ENCODE results near the gene AGBL4. TPM values are rescaled to one million over a fixed set of nuclear protein-coding genes. Genes with fewer than 3 reads are reported as not detected.

Gene AGBL4
- polyA plus RNA-seq, 1 donor (not counting 4 experiments of a cell fraction or from before 2014, with no cell fraction given) = not detected

GRCh38 chr1:48566492-48566891, 1457.3 kb downstream of the AGBL4 start:
- Histone ChIP-seq H3K9me1 (ENCODE audit: control insufficient read depth, extremely low read depth, insufficient read depth, low read length) (no peaks in the 10 kb centered on the region), H3K27ac (ENCODE audit: control insufficient read depth, insufficient read depth, low read length) (no peak overlapping the region), H3K27me3 (ENCODE audit: control insufficient read depth, extremely low read depth, insufficient read depth, low read length) (no peaks in the 10 kb centered on the region), H2AFZ (ENCODE audit: control insufficient read depth, low read length) (no peak overlapping the region), H3K9me3 (ENCODE audit: control insufficient read depth, low read depth, low read length) (no peaks in the 10 kb centered on the region), H3K79me2 (ENCODE audit: control insufficient read depth, insufficient read depth, low read length) (no peaks in the 10 kb centered on the region), H3K9ac (ENCODE audit: control insufficient read depth, extremely low read depth, insufficient read depth, low read length) (no peak overlapping the region), H3K4me3 (ENCODE audit: control insufficient read depth in 2 of 3, extremely low read depth in 1 of 3, insufficient read depth in 2 of 3, low read depth in 1 of 3, low read length in 3 of 3) (no peak overlapping the region), H3K4me2 (ENCODE audit: control insufficient read depth, extremely low read depth, insufficient read depth, low read depth, low read length) (no peak overlapping the region), H4K20me1 (ENCODE audit: control insufficient read depth, extremely low read depth, insufficient read depth, low read length) (no peaks in the 10 kb centered on the region), H3K36me3 (ENCODE audit: control insufficient read depth in 2 of 2, extremely low read depth in 1 of 2, insufficient read depth in 2 of 2, low read length in 2 of 2) (no peaks in the 10 kb centered on the region), H3K4me1 (ENCODE audit: control insufficient read depth, extremely low read depth, insufficient read depth, low read length) (peaks cover 5% of the 10 kb centered on the region)
- no peak for FAIRE-seq
- no peak for TF ChIP-seq CTCF (optimal IDR thresholded peaks at IDR 0.05 in 1 of 3, IDR thresholded peaks at IDR 0.05 in 1 of 3, conservative IDR thresholded peaks at IDR 0.05 in 1 of 3; ENCODE audit: extremely low read depth in 1 of 3, insufficient read depth in 2 of 3, low read length in 3 of 3)
- TF ChIP-seq EZH2 (IDR thresholded peaks at IDR 0.05; ENCODE audit: low read length) = no peak
- no peak for DNase-seq (ENCODE audit: low read depth, low spot score)
- dilution Hi-C loops (cut with MboI; ENCODE audit: extremely low pct_ligation_motif_present, low sequenced_read_pairs) = no loop called here

- H3K4me3 ChIP-seq (ENCODE audit: control insufficient read depth in 2 of 3, extremely low read depth in 1 of 3, insufficient read depth in 2 of 3, low read depth in 1 of 3, low read length in 3 of 3) = no peak overlapping the region
- DNase-seq (ENCODE audit: low read depth, low spot score) (no peak), FAIRE-seq (no peak)
- H3K9me3 ChIP-seq (ENCODE audit: control insufficient read depth, low read depth, low read length) = no peaks in the 10 kb centered on the region
- H3K4me2 ChIP-seq (ENCODE audit: control insufficient read depth, extremely low read depth, insufficient read depth, low read depth, low read length) = no peak overlapping the region
- peaks cover 5% of the 10 kb centered on the region for H3K4me1 ChIP-seq (ENCODE audit: control insufficient read depth, extremely low read depth, insufficient read depth, low read length)
- H3K36me3 ChIP-seq (ENCODE audit: control insufficient read depth in 2 of 2, extremely low read depth in 1 of 2, insufficient read depth in 2 of 2, low read length in 2 of 2) = no peaks in the 10 kb centered on the region
- no peak overlapping the region for H3K27ac ChIP-seq (ENCODE audit: control insufficient read depth, insufficient read depth, low read length)
- no peak overlapping the region for H3K9ac ChIP-seq (ENCODE audit: control insufficient read depth, extremely low read depth, insufficient read depth, low read length)
- H2AFZ ChIP-seq (ENCODE audit: control insufficient read depth, low read length) = no peak overlapping the region
- no peaks in the 10 kb centered on the region for H3K9me1 ChIP-seq (ENCODE audit: control insufficient read depth, extremely low read depth, insufficient read depth, low read length)
- dilution Hi-C loops (cut with MboI; ENCODE audit: extremely low pct_ligation_motif_present, low sequenced_read_pairs) = no loop called here
- TF ChIP-seq CTCF (optimal IDR thresholded peaks at IDR 0.05 in 1 of 3, IDR thresholded peaks at IDR 0.05 in 1 of 3, conservative IDR thresholded peaks at IDR 0.05 in 1 of 3; ENCODE audit: extremely low read depth in 1 of 3, insufficient read depth in 2 of 3, low read length in 3 of 3) (no peak), EZH2 (IDR thresholded peaks at IDR 0.05; ENCODE audit: low read length) (no peak)
- no peaks in the 10 kb centered on the region for H3K27me3 ChIP-seq (ENCODE audit: control insufficient read depth, extremely low read depth, insufficient read depth, low read length)
- no peaks in the 10 kb centered on the region for H4K20me1 ChIP-seq (ENCODE audit: control insufficient read depth, extremely low read depth, insufficient read depth, low read length)
- no peaks in the 10 kb centered on the region for H3K79me2 ChIP-seq (ENCODE audit: control insufficient read depth, insufficient read depth, low read length)
These were observed 1460.7 kb downstream of the AGBL4 start for GRCh38 chr1:48563021-48563420.

Data from keratinocyte (primary cell).